ENCODE data around the gene PTPRF.

Gene PTPRF

DNA sequence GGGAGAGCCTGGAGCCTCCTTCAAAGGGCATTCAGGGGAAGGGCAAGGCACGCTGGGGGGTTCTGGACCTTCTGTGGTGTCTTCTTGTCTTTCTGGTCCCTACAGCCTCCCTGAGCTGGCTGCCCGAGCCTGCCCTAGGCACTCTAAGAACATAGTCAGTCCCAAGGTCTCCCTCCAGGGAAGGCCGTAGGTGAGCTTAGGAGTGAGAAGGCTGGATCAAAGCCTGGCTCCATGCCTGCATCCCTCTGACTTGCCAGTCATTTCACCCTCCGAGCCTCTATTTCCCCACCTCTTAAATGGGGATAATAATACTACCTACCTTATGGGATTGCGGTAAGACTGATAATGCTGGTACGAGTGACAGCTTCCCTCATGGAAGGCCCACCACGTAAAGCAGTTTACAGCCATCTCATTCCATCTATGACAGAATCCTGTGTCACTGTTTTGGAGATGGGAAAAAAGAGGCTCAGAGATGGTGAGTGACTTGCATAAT lies 20.8 kb downstream of the PTPRF start:
- Histone ChIP-seq H3K36me3 (ENCODE audit: control insufficient read depth, insufficient read depth, low read length) (peaks cover 6% of the 10 kb centered on the region), H3K27me3 (ENCODE audit: control insufficient read depth, insufficient read depth, low read length) (no peaks in the 10 kb centered on the region), H3K4me3 (ENCODE audit: low read length) (no peak overlapping the region), H3K4me1 (ENCODE audit: control insufficient read depth, insufficient read depth, low read length) (peaks cover 14% of the 10 kb centered on the region), H3K9ac (ENCODE audit: low read length) (no peak overlapping the region), H3K27ac (ENCODE audit: low read depth, low read length) (no peak overlapping the region)

DNA sequence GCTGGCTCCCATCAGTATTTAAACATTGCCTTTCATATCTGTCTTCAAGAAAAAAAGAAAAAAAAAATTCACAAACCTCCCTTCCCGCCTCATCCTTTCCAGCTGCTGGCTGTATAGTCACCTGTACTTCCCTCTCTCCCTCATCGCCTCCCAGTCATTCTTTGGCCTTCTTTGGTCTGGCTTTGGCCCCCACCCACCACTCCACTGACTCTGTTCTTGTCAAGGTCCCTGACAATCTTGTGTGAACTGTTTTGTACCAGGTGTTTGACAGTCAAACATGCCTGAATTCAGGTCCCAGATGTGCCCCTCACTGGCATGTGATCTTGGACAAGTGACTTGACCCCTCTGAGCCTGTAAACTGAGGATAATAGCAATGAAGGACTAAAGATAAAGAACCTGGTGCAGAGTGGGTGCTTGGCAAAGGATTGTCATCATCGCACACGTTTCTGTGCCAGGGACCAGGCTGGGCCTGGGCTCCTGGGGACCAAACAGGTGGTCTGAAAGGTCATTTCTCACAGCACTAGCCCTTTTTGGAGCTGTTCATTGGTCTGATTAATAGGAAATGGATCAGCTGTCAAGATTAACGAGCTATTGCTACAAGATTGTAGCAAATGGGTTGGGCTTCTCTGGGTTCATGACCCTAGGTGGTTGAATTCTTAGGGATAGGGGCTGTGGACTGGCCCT lies 21.5 kb downstream of the PTPRF start:
- Histone ChIP-seq H3K27me3 (ENCODE audit: control insufficient read depth, insufficient read depth, low read length) (no peaks in the 10 kb centered on the region), H3K36me3 (ENCODE audit: control insufficient read depth, insufficient read depth, low read length) (peaks cover 6% of the 10 kb centered on the region), H3K4me1 (ENCODE audit: control insufficient read depth, insufficient read depth, low read length) (peaks cover 14% of the 10 kb centered on the region), H3K27ac (ENCODE audit: low read depth, low read length) (peak overlapping the region; percentile 69), H3K9ac (ENCODE audit: low read length) (no peak overlapping the region), H3K4me3 (ENCODE audit: low read length) (no peak overlapping the region)

DNA sequence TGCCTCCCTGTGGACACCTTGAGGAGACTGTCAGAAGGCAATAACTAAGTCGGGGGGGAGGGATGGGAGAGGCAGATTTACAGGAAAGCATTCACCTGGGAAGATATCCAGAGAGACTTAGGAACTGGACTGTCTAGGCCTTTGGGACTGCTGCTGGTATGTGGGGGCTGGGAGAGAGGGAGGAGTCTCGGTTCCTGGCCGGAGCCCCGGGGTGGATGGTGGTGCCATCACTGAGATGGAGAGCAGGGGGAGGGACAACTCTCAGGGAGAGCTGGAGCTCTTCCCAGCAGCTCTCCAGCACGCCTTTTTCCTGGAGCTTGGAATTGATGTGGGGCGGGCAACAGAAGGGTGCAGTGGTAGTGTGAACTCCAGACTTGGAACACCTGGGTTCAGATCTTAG lies 22.1 kb downstream of the PTPRF start:
- H3K27me3 ChIP-seq (ENCODE audit: control insufficient read depth, insufficient read depth, low read length): no peaks in the 10 kb centered on the region
- H3K4me1 ChIP-seq (ENCODE audit: control insufficient read depth, insufficient read depth, low read length): peaks cover 14% of the 10 kb centered on the region
- H3K4me3 ChIP-seq (ENCODE audit: low read length): no peak overlapping the region
- no peak overlapping the region for H3K9ac ChIP-seq (ENCODE audit: low read length)
- peak overlapping the region; percentile 69 for H3K27ac ChIP-seq (ENCODE audit: low read depth, low read length)
- peaks cover 6% of the 10 kb centered on the region for H3K36me3 ChIP-seq (ENCODE audit: control insufficient read depth, insufficient read depth, low read length)

DNA sequence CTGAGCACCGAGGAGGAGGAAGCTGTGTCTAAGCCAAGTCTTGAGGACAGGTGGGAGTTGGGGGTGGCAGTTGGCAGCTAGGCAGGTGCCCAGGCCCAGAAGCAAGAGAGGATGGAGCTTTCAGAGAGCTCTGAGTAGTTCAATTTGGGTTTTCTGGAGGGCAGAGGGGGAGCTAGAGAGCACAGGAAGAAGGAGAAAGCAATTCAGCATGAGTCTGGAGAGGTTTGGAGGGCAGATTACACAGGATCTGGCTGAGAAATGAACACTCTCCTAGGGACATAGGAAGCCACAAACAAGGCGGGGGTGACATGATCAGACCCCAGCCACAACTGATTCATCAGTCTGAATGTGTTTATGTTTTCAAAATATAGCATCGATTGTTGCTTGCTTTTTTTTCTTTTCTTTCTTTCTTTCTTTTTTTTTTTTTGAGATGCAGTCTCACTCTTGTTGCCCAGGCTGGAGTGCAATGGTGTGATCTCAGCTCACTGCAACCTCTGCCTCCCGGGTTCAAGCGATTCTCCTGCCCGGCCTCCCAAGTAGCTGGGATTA lies 23.8 kb downstream of the PTPRF start:
- Histone ChIP-seq H3K4me1 (ENCODE audit: control insufficient read depth, insufficient read depth, low read length) (peaks cover 25% of the 10 kb centered on the region), H3K27ac (ENCODE audit: low read depth, low read length) (peak overlapping the region; percentile 53)

DNA sequence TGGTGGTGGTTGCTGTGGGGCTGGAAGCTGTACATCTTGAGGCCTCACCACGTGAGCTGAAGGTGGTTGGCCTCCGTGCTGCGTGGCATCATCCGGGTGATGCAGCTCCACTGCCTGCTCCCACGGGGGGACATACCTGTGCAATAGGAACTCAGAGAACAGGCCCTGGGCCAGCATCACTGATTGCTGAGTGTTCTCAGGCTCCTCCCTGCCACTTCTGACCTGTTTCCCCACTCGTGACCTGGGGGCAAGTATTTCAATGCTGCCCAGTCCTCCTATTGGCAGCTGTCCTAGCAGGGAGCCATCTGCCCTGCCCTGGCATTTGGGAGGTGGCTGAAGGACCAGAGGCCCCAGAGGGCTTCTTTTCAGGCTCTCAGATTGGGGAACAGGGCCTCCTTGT lies 26.1 kb downstream of the PTPRF start:
- Histone ChIP-seq H3K9ac (ENCODE audit: low read length) (no peak overlapping the region), H3K36me3 (ENCODE audit: control insufficient read depth, insufficient read depth, low read length) (peaks cover 6% of the 10 kb centered on the region), H3K27ac (ENCODE audit: low read depth, low read length) (peak overlapping the region; percentile 36)

More for the DNA sequence above, 23.8 kb downstream of the PTPRF start:
- H3K9ac ChIP-seq (ENCODE audit: low read length): no peak overlapping the region
- peaks cover 6% of the 10 kb centered on the region for H3K36me3 ChIP-seq (ENCODE audit: control insufficient read depth, insufficient read depth, low read length)
- H3K27me3 ChIP-seq (ENCODE audit: control insufficient read depth, insufficient read depth, low read length): no peaks in the 10 kb centered on the region
- H3K4me3 ChIP-seq (ENCODE audit: low read length): no peak overlapping the region

GRCh38 chr1:43557744-43558245 lies 27.1 kb downstream of the PTPRF start:
- peak overlapping the region; percentile 89 for H3K27ac ChIP-seq (ENCODE audit: low read depth, low read length)
- H3K27me3 ChIP-seq (ENCODE audit: control insufficient read depth, insufficient read depth, low read length): no peaks in the 10 kb centered on the region
- peaks cover 19% of the 10 kb centered on the region for H3K4me1 ChIP-seq (ENCODE audit: control insufficient read depth, insufficient read depth, low read length)
- H3K9ac ChIP-seq (ENCODE audit: low read length): no peak overlapping the region
- H3K36me3 ChIP-seq (ENCODE audit: control insufficient read depth, insufficient read depth, low read length): peaks cover 6% of the 10 kb centered on the region
- no peak overlapping the region for H3K4me3 ChIP-seq (ENCODE audit: low read length)

More for the DNA sequence above, 26.1 kb downstream of the PTPRF start:
- no peak overlapping the region for H3K4me3 ChIP-seq (ENCODE audit: low read length)
- no peaks in the 10 kb centered on the region for H3K27me3 ChIP-seq (ENCODE audit: control insufficient read depth, insufficient read depth, low read length)
- peaks cover 25% of the 10 kb centered on the region for H3K4me1 ChIP-seq (ENCODE audit: control insufficient read depth, insufficient read depth, low read length)

DNA sequence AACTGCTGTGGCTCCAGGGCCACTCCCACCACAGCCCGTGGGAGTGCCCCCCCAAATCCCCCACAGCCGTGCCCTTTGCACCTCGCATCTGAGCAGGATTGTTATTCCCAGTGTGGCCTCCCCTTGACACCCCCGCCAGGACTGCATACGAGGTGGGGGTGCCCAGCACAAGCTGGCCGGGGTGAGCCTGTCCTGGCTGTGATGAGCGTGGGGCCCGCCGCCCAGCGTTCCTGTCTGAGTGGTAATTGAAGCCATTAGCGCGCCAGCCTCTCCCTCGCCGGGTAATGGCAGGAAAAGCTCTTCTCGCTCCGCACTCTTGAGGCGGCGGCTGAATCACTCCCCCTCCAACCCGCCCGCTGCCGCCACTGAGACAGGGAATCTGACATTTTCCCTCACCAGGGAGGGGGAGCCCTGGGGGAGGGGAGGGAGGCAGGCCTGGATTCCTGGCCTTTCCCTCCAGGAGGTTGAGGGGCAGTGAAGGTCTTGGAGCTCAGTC lies 27.7 kb downstream of the PTPRF start:
- H3K4me1 ChIP-seq (ENCODE audit: control insufficient read depth, insufficient read depth, low read length): peaks cover 14% of the 10 kb centered on the region
- H3K9ac ChIP-seq (ENCODE audit: low read length): peak overlapping the region; percentile 42
- peak overlapping the region; percentile 89 for H3K27ac ChIP-seq (ENCODE audit: low read depth, low read length)
- peaks cover 6% of the 10 kb centered on the region for H3K36me3 ChIP-seq (ENCODE audit: control insufficient read depth, insufficient read depth, low read length)
- no peak overlapping the region for H3K4me3 ChIP-seq (ENCODE audit: low read length)
- H3K27me3 ChIP-seq (ENCODE audit: control insufficient read depth, insufficient read depth, low read length): no peaks in the 10 kb centered on the region

DNA sequence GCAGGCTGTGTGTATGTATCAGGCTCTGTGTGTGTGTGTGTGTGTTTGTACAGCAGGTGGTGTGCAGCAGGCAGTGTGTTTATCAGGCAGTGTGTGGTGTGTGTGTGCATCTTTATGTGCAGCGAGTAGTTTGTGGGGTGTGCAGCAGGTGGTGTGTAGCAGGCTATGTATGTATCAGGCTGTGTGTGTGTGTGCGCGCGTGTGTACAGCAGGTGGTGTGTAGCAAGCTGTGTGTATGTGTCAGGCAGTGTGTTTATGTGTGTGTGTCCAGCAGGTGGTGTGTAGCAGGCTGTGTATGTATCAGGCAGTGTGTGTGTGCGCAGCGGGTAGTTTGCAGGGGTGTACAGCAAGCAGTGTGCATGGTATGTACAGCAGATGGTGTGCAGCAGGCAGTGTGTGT lies 29.0 kb downstream of the PTPRF start:
- no peak overlapping the region for H3K27ac ChIP-seq (ENCODE audit: low read depth, low read length)
- H3K36me3 ChIP-seq (ENCODE audit: control insufficient read depth, insufficient read depth, low read length): no peaks in the 10 kb centered on the region
- H3K27me3 ChIP-seq (ENCODE audit: control insufficient read depth, insufficient read depth, low read length): no peaks in the 10 kb centered on the region
- H3K4me3 ChIP-seq (ENCODE audit: low read length): no peak overlapping the region
- H3K9ac ChIP-seq (ENCODE audit: low read length): no peak overlapping the region
- H3K4me1 ChIP-seq (ENCODE audit: control insufficient read depth, insufficient read depth, low read length): peaks cover 18% of the 10 kb centered on the region

- H3K4me1 ChIP-seq (ENCODE audit: control insufficient read depth, insufficient read depth, low read length): peaks cover 24% of the 10 kb centered on the region
- H3K9ac ChIP-seq (ENCODE audit: low read length): no peak overlapping the region
- H3K27ac ChIP-seq (ENCODE audit: low read depth, low read length): no peak overlapping the region
These were observed 29.6 kb downstream of the PTPRF start for GRCh38 chr1:43560286-43560685.

DNA sequence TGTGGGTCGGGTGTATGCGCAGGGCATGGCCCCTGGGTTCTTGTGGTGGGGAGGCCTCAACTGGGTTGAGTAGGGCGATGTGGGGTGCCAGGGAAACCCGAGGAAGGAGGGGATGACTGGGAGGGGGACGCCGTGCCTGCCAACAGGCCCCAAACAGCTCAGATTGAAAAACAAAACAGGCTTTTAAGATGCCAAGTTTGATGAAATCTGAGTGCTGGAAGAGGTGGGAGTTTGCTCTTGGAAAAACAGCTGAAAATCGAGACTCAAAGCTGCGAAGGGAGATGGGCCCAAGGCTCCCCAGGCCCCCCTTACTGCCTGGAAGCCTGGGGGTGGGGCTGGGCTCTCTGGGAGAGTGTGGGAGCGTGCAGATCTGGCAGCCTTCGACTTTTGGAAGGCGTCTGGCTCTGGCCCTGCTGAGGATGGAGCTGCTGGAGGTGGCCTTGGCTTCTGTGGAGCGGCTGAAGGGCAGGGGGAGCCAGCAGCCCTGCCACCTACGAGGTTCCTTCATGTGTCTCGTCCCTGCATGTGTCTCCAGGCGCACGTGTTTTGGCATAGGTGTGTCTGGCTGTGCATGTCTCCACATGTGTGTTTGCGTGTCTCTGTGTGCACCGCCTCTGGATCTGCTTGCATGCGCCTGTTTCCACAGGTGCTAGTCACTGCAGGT lies 33.3 kb downstream of the PTPRF start:
- H3K27ac ChIP-seq (ENCODE audit: low read depth, low read length): peak overlapping the region; percentile 67
- no peaks in the 10 kb centered on the region for H3K36me3 ChIP-seq (ENCODE audit: control insufficient read depth, insufficient read depth, low read length)
- no peaks in the 10 kb centered on the region for H3K27me3 ChIP-seq (ENCODE audit: control insufficient read depth, insufficient read depth, low read length)
- H3K4me1 ChIP-seq (ENCODE audit: control insufficient read depth, insufficient read depth, low read length): peaks cover 21% of the 10 kb centered on the region
- H3K4me3 ChIP-seq (ENCODE audit: low read length): no peak overlapping the region
- no peak overlapping the region for H3K9ac ChIP-seq (ENCODE audit: low read length)

More at GRCh38 chr1:43560286-43560685, 29.6 kb downstream of the PTPRF start:
- H3K27me3 ChIP-seq (ENCODE audit: control insufficient read depth, insufficient read depth, low read length): no peaks in the 10 kb centered on the region
- H3K4me3 ChIP-seq (ENCODE audit: low read length): no peak overlapping the region
- no peaks in the 10 kb centered on the region for H3K36me3 ChIP-seq (ENCODE audit: control insufficient read depth, insufficient read depth, low read length)

GRCh38 chr1:43564551-43565348 lies 34.1 kb downstream of the PTPRF start:
- peak overlapping the region; percentile 62 for H3K4me3 ChIP-seq (ENCODE audit: low read length)
- no peak overlapping the region for H3K9ac ChIP-seq (ENCODE audit: low read length)
- no peaks in the 10 kb centered on the region for H3K27me3 ChIP-seq (ENCODE audit: control insufficient read depth, insufficient read depth, low read length)
- H3K4me1 ChIP-seq (ENCODE audit: control insufficient read depth, insufficient read depth, low read length): peaks cover 18% of the 10 kb centered on the region
- no peak overlapping the region for H3K27ac ChIP-seq (ENCODE audit: low read depth, low read length)
- H3K36me3 ChIP-seq (ENCODE audit: control insufficient read depth, insufficient read depth, low read length): peaks cover 2% of the 10 kb centered on the region
